Endodermal cell (in vitro differentiated cells): ENCODE results near the gene ZC3H15. TPM values are rescaled to one million over a fixed set of nuclear protein-coding genes. Genes with fewer than 3 reads are reported as not detected.

Experiments
- DNase-seq: peaks from one replicate; pipeline ENCODE4 v3.0.0-alpha.2; 2017
- H3K27ac ChIP-seq: 2 replicates; pipeline ENCODE4 v1.5.1; 2013; ENCODE audit warnings: mild to moderate bottlenecking, low read depth, low read length, moderate library complexity
- H3K27me3 ChIP-seq: 2 replicates; pipeline ENCODE4 v1.6.1; 2013; ENCODE audit warnings: mild to moderate bottlenecking, low read length, moderate library complexity; ENCODE audit not compliant: insufficient read depth, control insufficient read depth, poor library complexity, severe bottlenecking
- H3K36me3 ChIP-seq: 2 replicates; pipeline ENCODE4 v1.7.0; 2013; ENCODE audit warnings: mild to moderate bottlenecking, low read length, moderate library complexity; ENCODE audit not compliant: control insufficient read depth, insufficient read depth
- H3K4me1 ChIP-seq: one replicate; pipeline ENCODE4 v1.7.0; 2013; ENCODE audit warnings: low read length; ENCODE audit not compliant: control insufficient read depth, insufficient read depth
- H3K4me3 ChIP-seq: 2 replicates; pipeline ENCODE4 v1.5.1; 2013; ENCODE audit warnings: mild to moderate bottlenecking, low read length, moderate library complexity
- H3K9ac ChIP-seq: 2 replicates; pipeline ENCODE4 v1.6.1; 2013; ENCODE audit warnings: mild to moderate bottlenecking, low read length, moderate library complexity; ENCODE audit not compliant: poor library complexity, severe bottlenecking; ENCODE audit errors: extremely low read depth
- H3K9me3 ChIP-seq: 2 replicates; pipeline ENCODE4 v1.6.1; 2013; ENCODE audit warnings: mild to moderate bottlenecking, low read length, moderate library complexity; ENCODE audit not compliant: control insufficient read depth
- H3K27ac Mint-ChIP-seq: 2 replicates; pipeline ENCODE4 v1.8.0; 2020; ENCODE audit warnings: mixed read lengths
- H3K27me3 Mint-ChIP-seq: 2 replicates; pipeline ENCODE4 v1.8.0; 2021; ENCODE audit warnings: mild to moderate bottlenecking, mixed read lengths; ENCODE audit not compliant: insufficient read depth
- H3K36me3 Mint-ChIP-seq: 2 replicates; pipeline ENCODE4 v1.8.0; 2020; ENCODE audit warnings: low read depth, mixed read lengths
- H3K4me1 Mint-ChIP-seq: 2 replicates; pipeline ENCODE4 v1.8.0; 2020; ENCODE audit warnings: mixed read lengths
- H3K4me3 Mint-ChIP-seq: 2 replicates; pipeline ENCODE4 v1.8.0; 2020; ENCODE audit warnings: mild to moderate bottlenecking, moderate library complexity, mixed read lengths
- H3K9me3 Mint-ChIP-seq: 2 replicates; pipeline ENCODE4 v1.8.0; 2020; ENCODE audit warnings: mild to moderate bottlenecking, mixed read lengths
- CTCF ChIP-seq: fragments of 200-600 bp; sonication (generic); conservative IDR thresholded peaks from 2 replicates; pipeline ENCODE4 v1.5.0; 2021; ENCODE audit warnings: antibody characterized with exemption, mild to moderate bottlenecking
- WGBS, 2 experiments: methylation state at CpG; one replicate each; pipeline versions ENCODE4 v1.1.5 to v1.1.7; 2013; ENCODE audit warnings: missing lambda C conversion rate in 2 of 2, mixed read lengths in 1 of 2; ENCODE audit not compliant: insufficient coverage in 1 of 2, insufficient read length in 1 of 2; 5-methylcytosine and 5-hydroxymethylcytosine counted together
- total RNA-seq, 2 donors: library from RNA; stranded (reverse); fragmentation: NEBNext Ultra II Directional in 1 of 2; extraction: Animal tissue kit (Norgen Biotek cat#: 25700) in 1 of 2; gene quantifications; 2 replicates in 1 of 2; 3 replicates in 1 of 2; pipeline ENCODE4 v1.2.1, GENCODE V29; 2021

ZC3H15 gene
- total RNA-seq, 2 donors from 2014 or later = 54.6 to 59.3 TPM

GRCh38 chr2:186535861-186536260, 49.8 kb downstream of the ZC3H15 start:
- no peak for TF ChIP-seq CTCF
- no peak for DNase-seq
- no peak overlapping the region for H3K4me3 Mint-ChIP-seq

DNA sequence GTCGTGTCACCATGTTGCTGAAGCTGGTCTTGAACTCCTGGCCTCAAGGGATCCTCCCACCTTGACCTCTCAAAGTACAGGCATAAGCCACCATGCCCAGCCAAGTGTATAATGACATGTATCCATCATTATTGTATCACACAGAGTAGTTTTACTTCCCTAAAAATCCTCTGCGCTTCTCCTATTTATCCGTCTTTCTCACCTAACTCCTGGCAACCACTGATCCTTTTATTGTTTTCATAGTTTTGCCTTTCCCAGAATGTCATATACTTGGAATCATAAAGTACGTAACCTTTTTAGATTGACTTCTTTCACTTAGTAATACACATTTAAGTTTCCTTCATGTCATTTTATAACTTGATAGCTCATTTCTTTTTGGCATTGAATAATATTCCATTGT, 51.0 kb downstream of the ZC3H15 start:
- peaks cover 6% of the 10 kb centered on the region for H3K4me1 ChIP-seq
- DNase-seq = no peak
- no peak overlapping the region for H3K4me3 ChIP-seq
- no peak for TF ChIP-seq CTCF
- no peaks in the 10 kb centered on the region for H3K36me3 Mint-ChIP-seq
- no peak overlapping the region for H3K4me3 Mint-ChIP-seq
- H3K27me3 ChIP-seq = no peaks in the 10 kb centered on the region
- no peaks in the 10 kb centered on the region for H3K36me3 ChIP-seq
- peaks cover 14% of the 10 kb centered on the region for H3K4me1 Mint-ChIP-seq
- no peaks in the 10 kb centered on the region for H3K9me3 Mint-ChIP-seq
- WGBS, 2 experiments = 94 to 99% methylated on average over 4 of the region's 4 CpGs
- no peaks in the 10 kb centered on the region for H3K27me3 Mint-ChIP-seq
- no peaks in the 10 kb centered on the region for H3K9me3 ChIP-seq
- H3K27ac Mint-ChIP-seq = no peak overlapping the region
- no peak overlapping the region for H3K9ac ChIP-seq
- H3K27ac ChIP-seq = no peak overlapping the region

More at GRCh38 chr2:186535861-186536260, 49.8 kb downstream of the ZC3H15 start:
- no peak overlapping the region for H3K9ac ChIP-seq
- WGBS, 2 experiments = 94 to 98% methylated on average over 1 to 3 of the region's 3 CpGs
- H3K27ac ChIP-seq = no peak overlapping the region
- H3K9me3 Mint-ChIP-seq = no peaks in the 10 kb centered on the region
- H3K9me3 ChIP-seq = no peaks in the 10 kb centered on the region
- no peak overlapping the region for H3K4me3 ChIP-seq
- no peaks in the 10 kb centered on the region for H3K36me3 Mint-ChIP-seq
- H3K27ac Mint-ChIP-seq = no peak overlapping the region
- H3K4me1 ChIP-seq = peaks cover under 1% of the 10 kb centered on the region
- H3K27me3 ChIP-seq = no peaks in the 10 kb centered on the region
- peaks cover 5% of the 10 kb centered on the region for H3K4me1 Mint-ChIP-seq
- H3K27me3 Mint-ChIP-seq = no peaks in the 10 kb centered on the region
- H3K36me3 ChIP-seq = no peaks in the 10 kb centered on the region

GRCh38 chr2:186540941-186541340, 54.9 kb downstream of the ZC3H15 start:
- H3K27me3 Mint-ChIP-seq = no peaks in the 10 kb centered on the region
- no peaks in the 10 kb centered on the region for H3K9me3 Mint-ChIP-seq
- H3K4me3 Mint-ChIP-seq = no peak overlapping the region
- no peaks in the 10 kb centered on the region for H3K36me3 Mint-ChIP-seq
- TF ChIP-seq CTCF = no peak
- Histone ChIP-seq H3K36me3 (no peaks in the 10 kb centered on the region), H3K9me3 (no peaks in the 10 kb centered on the region), H3K4me3 (no peak overlapping the region), H3K4me1 (peaks cover 18% of the 10 kb centered on the region), H3K27ac (no peak overlapping the region), H3K9ac (no peak overlapping the region), H3K27me3 (no peaks in the 10 kb centered on the region)
- no peak for DNase-seq
- H3K4me1 Mint-ChIP-seq = peaks cover 17% of the 10 kb centered on the region
- no peak overlapping the region for H3K27ac Mint-ChIP-seq
- whole genome bisulfite sequencing, 2 experiments = 84 to 93% methylated on average over 4 of the region's 4 CpGs
